HCT116 (cell line): Measurements from ENCODE around the gene THOC1. TPM values are rescaled to one million over a fixed set of nuclear protein-coding genes. Genes with fewer than 3 reads are reported as not detected.

Source experiments
- ATAC-seq: fragments of 200-7000 bp; cut with Tn5 transposase; 2 replicates; pipeline ENCODE4 v1.9.1; 2020; ENCODE audit warnings: mild to moderate bottlenecking, moderate library complexity
- BruUV-seq: library from RNA; stranded (reverse); fragments of 400-500 nt; replicated peaks from 2 replicates; lab custom pipeline; 2021; lab: Mats Ljungman, UMichigan
- CTCF ChIA-PET: fragments of 300-600 bp; sonication (Branson Sonifier 250); formaldehyde crosslinking; loops from one replicate; lab custom pipeline; 2021; ENCODE audit warnings: antibody characterized with exemption; lab: Charles Lee
- POLR2A ChIA-PET: fragments of 300-600, 350-600 bp; sonication (Branson Sonifier 250); formaldehyde crosslinking; loops from one replicate; lab custom pipeline; 2021; ENCODE audit warnings: antibody characterized with exemption; lab: Charles Lee
- RAD21 ChIA-PET, 2 experiments: fragments of 300-600 bp; sonication (Branson Sonifier 250); formaldehyde crosslinking; loops; one replicate each; lab custom pipeline; 2023; ENCODE audit warnings: low total read pairs in 2 of 2; ENCODE audit not compliant: uncharacterized antibody in 2 of 2, unreplicated experiment in 2 of 2, low non-redundant PET in 1 of 2; lab: Charles Lee
- DNase-seq: peaks from one replicate; pipeline ENCODE4 v3.0.0-alpha.2; 2010; ENCODE audit warnings: low read depth, low spot score
- H2AFZ ChIP-seq: fragments of 200-600 bp; shearing (Covaris generic), sonication (generic); 2 replicates; pipeline ENCODE4 v1.6.1; 2017; ENCODE audit warnings: low read depth, mixed run types, mixed read lengths, antibody characterized with exemption, low read length; ENCODE audit not compliant: poor library complexity, severe bottlenecking
- H3K27ac ChIP-seq: 2 replicates; pipeline ENCODE4 v1.5.1; 2012; ENCODE audit warnings: low read depth, low read length
- H3K27me3 ChIP-seq: fragments of 200-600 bp; sonication (generic); 2 replicates; pipeline ENCODE4 v1.6.1; 2016; ENCODE audit warnings: mixed run types, low read length, mixed read lengths; ENCODE audit not compliant: insufficient read depth
- H3K36me3 ChIP-seq, 2 experiments: fragments of 200-500 bp in 1 of 2; fragments of 200-600 bp in 1 of 2; sonication (Bioruptor generic) in 1 of 2; sonication (generic) in 1 of 2; 2 replicates each; pipeline versions ENCODE4 v1.5.1 to v1.6.1; 2014 to 2016; ENCODE audit warnings: low read length in 2 of 2, inconsistent platforms in 1 of 2, mixed read lengths in 1 of 2, mixed run types in 1 of 2; ENCODE audit not compliant: insufficient read depth in 2 of 2, control insufficient read depth in 1 of 2
- H3K4me1 ChIP-seq, 2 experiments: fragments of 200-600 bp in 1 of 2; sonication (generic) in 1 of 2; 2 replicates each; pipeline versions ENCODE4 v1.5.1 to v1.6.1; 2012 to 2017; ENCODE audit warnings: low read length in 2 of 2, inconsistent platforms in 1 of 2, mild to moderate bottlenecking in 1 of 2, mixed read lengths in 1 of 2, mixed run types in 1 of 2, moderate library complexity in 1 of 2; ENCODE audit not compliant: insufficient read depth in 2 of 2, control insufficient read depth in 1 of 2
- H3K4me2 ChIP-seq: fragments of 200-600 bp; sonication (generic); 2 replicates; pipeline ENCODE4 v1.6.1; 2017; ENCODE audit warnings: mixed run types, low read length, mixed read lengths
- H3K4me3 ChIP-seq, 2 experiments: fragments of 200-600 bp in 1 of 2; sonication (generic) in 1 of 2; replicated peaks in 1 of 2; 2 replicates each; pipeline ENCODE4 v1.5.1; 2011 to 2016; ENCODE audit warnings: low read length in 2 of 2, control low read depth in 1 of 2, low read depth in 1 of 2, mild to moderate bottlenecking in 1 of 2, mixed read lengths in 1 of 2, mixed run types in 1 of 2
- H3K79me2 ChIP-seq: fragments of 200-600 bp; sonication (generic); 2 replicates; pipeline ENCODE4 v1.6.1; 2017; ENCODE audit warnings: mild to moderate bottlenecking, mixed run types, low read length, moderate library complexity, mixed read lengths; ENCODE audit not compliant: insufficient read depth
- H3K9ac ChIP-seq: fragments of 200-600 bp; sonication (generic); 2 replicates; pipeline ENCODE4 v1.6.1; 2016; ENCODE audit warnings: low read length, mixed read lengths
- H3K9me2 ChIP-seq: fragments of 200-600 bp; sonication (generic), shearing (Covaris generic); 2 replicates; pipeline ENCODE4 v1.6.1; 2017; ENCODE audit warnings: mixed run types, mild to moderate bottlenecking, moderate library complexity; ENCODE audit not compliant: insufficient read depth
- H3K9me3 ChIP-seq, 2 experiments: fragments of 200-500 bp in 1 of 2; fragments of 200-600 bp in 1 of 2; sonication (Bioruptor generic) in 1 of 2; sonication (generic) in 1 of 2; 2 replicates each; pipeline ENCODE4 v1.6.1; 2014 to 2017; ENCODE audit warnings: low read length in 2 of 2, mixed read lengths in 2 of 2, inconsistent platforms in 1 of 2, low read depth in 1 of 2, mild to moderate bottlenecking in 1 of 2, mixed run types in 1 of 2, moderate library complexity in 1 of 2; ENCODE audit not compliant: control insufficient read depth in 1 of 2, insufficient read depth in 1 of 2
- H4K20me1 ChIP-seq: fragments of 200-600 bp; sonication (generic), shearing (Covaris generic); 2 replicates; pipeline ENCODE4 v1.6.1; 2017; ENCODE audit warnings: mixed run types, mild to moderate bottlenecking, moderate library complexity; ENCODE audit not compliant: insufficient read depth
- CEBPB ChIP-seq: IDR thresholded peaks from 2 replicates; pipeline ENCODE4 v1.6.1; 2012; ENCODE audit warnings: low read depth
- ELF1 ChIP-seq: IDR thresholded peaks from 2 replicates; pipeline ENCODE4 v1.6.1; 2012; ENCODE audit warnings: low read depth, borderline replicate concordance
- EZH2phosphoT487 ChIP-seq: fragments of 200-600 bp; IDR thresholded peaks from 2 replicates; pipeline ENCODE4 v1.6.1; 2018; ENCODE audit warnings: antibody characterized with exemption, borderline replicate concordance
- JUND ChIP-seq: IDR thresholded peaks from 2 replicates; pipeline ENCODE4 v1.6.1; 2012
- POLR2AphosphoS5 ChIP-seq: IDR thresholded peaks from 2 replicates; pipeline ENCODE4 v1.6.1; 2011; ENCODE audit warnings: mild to moderate bottlenecking, low read depth, low read length, moderate library complexity
- RAD21 ChIP-seq: IDR thresholded peaks from 2 replicates; pipeline ENCODE4 v1.6.1; 2012; ENCODE audit warnings: low read depth, mild to moderate bottlenecking
- ZFX ChIP-seq: fragments of 450-650 bp; IDR thresholded peaks from 2 replicates; pipeline ENCODE4 v1.6.1; 2017
- ZNF274 ChIP-seq: fragments of 200-500 bp; sonication (Bioruptor generic); IDR thresholded peaks from 2 replicates; pipeline ENCODE4 v1.6.1; 2014; ENCODE audit warnings: mild to moderate bottlenecking, low read depth, low read length, inconsistent platforms
- intact Hi-C: fragments of 100-400 bp; cut with micrococcal nuclease; formaldehyde crosslinking; loops from 2 replicates; pipeline ENCODE4 v1.10.0; 2022
- total RNA-seq: library from RNA; stranded (reverse); gene quantifications from one replicate; pipeline ENCODE4 v1.2.1, GENCODE V29; 2021; ENCODE audit not compliant: unreplicated experiment
- TF ChIP-seq, protein P1 (sequence below): IDR thresholded peaks from 2 replicates; pipeline ENCODE4 v1.6.1; 2012
- TF ChIP-seq, protein P2 (sequence below): IDR thresholded peaks from 2 replicates; pipeline ENCODE4 v1.6.1; 2011; ENCODE audit warnings: mild to moderate bottlenecking, low read length, moderate library complexity; ENCODE audit not compliant: insufficient replicate concordance; ENCODE audit errors: extremely low read depth
- TF ChIP-seq, protein P3 (sequence below): IDR thresholded peaks from 2 replicates; pipeline ENCODE4 v1.6.1; 2012; ENCODE audit warnings: low read depth

THOC1 gene
- total RNA-seq, 1 experiment from 2014 or later = 26.0 TPM

DNA sequence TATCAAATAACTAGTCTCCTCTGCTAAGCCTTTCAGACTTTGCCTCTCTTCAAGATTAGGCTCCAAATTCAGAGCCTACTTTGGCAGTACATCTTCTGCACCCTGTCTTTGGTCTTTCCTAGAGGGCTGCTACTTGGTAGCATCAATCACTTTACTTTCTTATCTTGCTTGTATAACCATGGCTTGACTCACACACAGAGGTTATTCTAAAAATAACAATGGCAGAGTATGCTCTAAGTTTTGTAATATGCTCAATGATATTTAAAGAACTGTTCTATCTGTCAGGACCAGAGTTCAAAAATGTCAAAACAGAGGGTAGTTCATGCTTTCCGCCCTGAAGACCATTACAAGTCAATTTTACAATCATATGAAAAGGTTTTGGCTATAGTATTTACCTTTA, 27.7 kb downstream of the THOC1 start:
- POLR2A ChIA-PET = no interaction called here
- no peak for DNase-seq
- Histone ChIP-seq H3K4me3 (no peak overlapping the region), H2AFZ (no peak overlapping the region), H3K9me2 (no peaks in the 10 kb centered on the region), H3K4me1 (no peaks in the 10 kb centered on the region), H3K4me2 (no peak overlapping the region), H3K36me3 (no peaks in the 10 kb centered on the region), H3K27me3 (no peaks in the 10 kb centered on the region), H3K27ac (no peak overlapping the region)
- CTCF ChIA-PET = no interaction called here
- ATAC-seq = no peak
- intact Hi-C loops = no loop called here
- RAD21 ChIA-PET = no interaction called here
- no TSS peak for BruUV-seq
- TF ChIP-seq, protein P1, sequence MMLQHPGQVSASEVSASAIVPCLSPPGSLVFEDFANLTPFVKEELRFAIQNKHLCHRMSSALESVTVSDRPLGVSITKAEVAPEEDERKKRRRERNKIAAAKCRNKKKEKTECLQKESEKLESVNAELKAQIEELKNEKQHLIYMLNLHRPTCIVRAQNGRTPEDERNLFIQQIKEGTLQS = no peak
- TF ChIP-seq POLR2AphosphoS5 = no peak
- no peak for TF ChIP-seq ELF1
- TF ChIP-seq ZNF274 = no peak
- TF ChIP-seq, all 23 proteins: peak for 0
- Histone ChIP-seq H4K20me1 (no peaks in the 10 kb centered on the region), H3K9ac (no peak overlapping the region), H3K9me3 (no peaks in the 10 kb centered on the region), H3K79me2 (no peaks in the 10 kb centered on the region)

DNA sequence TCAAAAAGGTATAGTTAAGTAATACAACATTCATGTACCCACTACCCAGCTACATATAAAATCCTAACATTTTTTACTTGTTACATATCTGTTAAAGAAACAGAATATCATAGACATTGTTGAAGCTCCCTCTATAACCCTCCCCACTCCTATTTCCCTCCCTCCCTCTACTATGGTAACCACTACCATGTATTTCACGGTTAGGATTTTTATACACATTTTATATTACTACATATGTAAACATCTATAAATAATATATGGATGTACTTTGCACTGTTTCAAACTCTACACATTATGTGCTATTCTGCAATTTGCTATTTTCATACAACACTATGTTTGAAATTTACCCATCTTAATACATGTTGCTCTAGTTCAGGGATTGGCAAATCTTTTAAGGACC, 36.3 kb downstream of the THOC1 start:
- ChIA-PET RAD21 (no interaction called here), POLR2A (no interaction called here), CTCF (no interaction called here)
- no peaks in the 10 kb centered on the region for H3K27me3 ChIP-seq
- intact Hi-C loops = no loop called here
- H2AFZ ChIP-seq = no peak overlapping the region
- DNase-seq (no peak), ATAC-seq (no peak)
- no peak overlapping the region for H3K4me3 ChIP-seq
- no peaks in the 10 kb centered on the region for H4K20me1 ChIP-seq
- H3K4me1 ChIP-seq = no peaks in the 10 kb centered on the region
- H3K9ac ChIP-seq = no peak overlapping the region
- no peak overlapping the region for H3K27ac ChIP-seq
- TF ChIP-seq CEBPB (no peak), JUND (no peak), EZH2phosphoT487 (no peak), ZFX (no peak), RAD21 (no peak), ELF1 (no peak)
- TF ChIP-seq, protein P2, sequence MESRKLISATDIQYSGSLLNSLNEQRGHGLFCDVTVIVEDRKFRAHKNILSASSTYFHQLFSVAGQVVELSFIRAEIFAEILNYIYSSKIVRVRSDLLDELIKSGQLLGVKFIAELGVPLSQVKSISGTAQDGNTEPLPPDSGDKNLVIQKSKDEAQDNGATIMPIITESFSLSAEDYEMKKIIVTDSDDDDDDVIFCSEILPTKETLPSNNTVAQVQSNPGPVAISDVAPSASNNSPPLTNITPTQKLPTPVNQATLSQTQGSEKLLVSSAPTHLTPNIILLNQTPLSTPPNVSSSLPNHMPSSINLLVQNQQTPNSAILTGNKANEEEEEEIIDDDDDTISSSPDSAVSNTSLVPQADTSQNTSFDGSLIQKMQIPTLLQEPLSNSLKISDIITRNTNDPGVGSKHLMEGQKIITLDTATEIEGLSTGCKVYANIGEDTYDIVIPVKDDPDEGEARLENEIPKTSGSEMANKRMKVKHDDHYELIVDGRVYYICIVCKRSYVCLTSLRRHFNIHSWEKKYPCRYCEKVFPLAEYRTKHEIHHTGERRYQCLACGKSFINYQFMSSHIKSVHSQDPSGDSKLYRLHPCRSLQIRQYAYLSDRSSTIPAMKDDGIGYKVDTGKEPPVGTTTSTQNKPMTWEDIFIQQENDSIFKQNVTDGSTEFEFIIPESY = no peak
- TF ChIP-seq, protein P3, sequence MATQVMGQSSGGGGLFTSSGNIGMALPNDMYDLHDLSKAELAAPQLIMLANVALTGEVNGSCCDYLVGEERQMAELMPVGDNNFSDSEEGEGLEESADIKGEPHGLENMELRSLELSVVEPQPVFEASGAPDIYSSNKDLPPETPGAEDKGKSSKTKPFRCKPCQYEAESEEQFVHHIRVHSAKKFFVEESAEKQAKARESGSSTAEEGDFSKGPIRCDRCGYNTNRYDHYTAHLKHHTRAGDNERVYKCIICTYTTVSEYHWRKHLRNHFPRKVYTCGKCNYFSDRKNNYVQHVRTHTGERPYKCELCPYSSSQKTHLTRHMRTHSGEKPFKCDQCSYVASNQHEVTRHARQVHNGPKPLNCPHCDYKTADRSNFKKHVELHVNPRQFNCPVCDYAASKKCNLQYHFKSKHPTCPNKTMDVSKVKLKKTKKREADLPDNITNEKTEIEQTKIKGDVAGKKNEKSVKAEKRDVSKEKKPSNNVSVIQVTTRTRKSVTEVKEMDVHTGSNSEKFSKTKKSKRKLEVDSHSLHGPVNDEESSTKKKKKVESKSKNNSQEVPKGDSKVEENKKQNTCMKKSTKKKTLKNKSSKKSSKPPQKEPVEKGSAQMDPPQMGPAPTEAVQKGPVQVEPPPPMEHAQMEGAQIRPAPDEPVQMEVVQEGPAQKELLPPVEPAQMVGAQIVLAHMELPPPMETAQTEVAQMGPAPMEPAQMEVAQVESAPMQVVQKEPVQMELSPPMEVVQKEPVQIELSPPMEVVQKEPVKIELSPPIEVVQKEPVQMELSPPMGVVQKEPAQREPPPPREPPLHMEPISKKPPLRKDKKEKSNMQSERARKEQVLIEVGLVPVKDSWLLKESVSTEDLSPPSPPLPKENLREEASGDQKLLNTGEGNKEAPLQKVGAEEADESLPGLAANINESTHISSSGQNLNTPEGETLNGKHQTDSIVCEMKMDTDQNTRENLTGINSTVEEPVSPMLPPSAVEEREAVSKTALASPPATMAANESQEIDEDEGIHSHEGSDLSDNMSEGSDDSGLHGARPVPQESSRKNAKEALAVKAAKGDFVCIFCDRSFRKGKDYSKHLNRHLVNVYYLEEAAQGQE = no peak
- no peaks in the 10 kb centered on the region for H3K9me2 ChIP-seq
- H3K9me3 ChIP-seq = no peaks in the 10 kb centered on the region
- H3K4me2 ChIP-seq = no peak overlapping the region
- BruUV-seq = no TSS peak
- H3K36me3 ChIP-seq = no peaks in the 10 kb centered on the region
- H3K79me2 ChIP-seq = no peaks in the 10 kb centered on the region
